Measurements from ENCODE around the gene KCNJ13. TPM values are rescaled to one million over a fixed set of nuclear protein-coding genes. Genes with fewer than 3 reads are reported as not detected.

The KCNJ13 gene
- total RNA-seq, 1 experiment from 2014 or later = not detected

DNA sequence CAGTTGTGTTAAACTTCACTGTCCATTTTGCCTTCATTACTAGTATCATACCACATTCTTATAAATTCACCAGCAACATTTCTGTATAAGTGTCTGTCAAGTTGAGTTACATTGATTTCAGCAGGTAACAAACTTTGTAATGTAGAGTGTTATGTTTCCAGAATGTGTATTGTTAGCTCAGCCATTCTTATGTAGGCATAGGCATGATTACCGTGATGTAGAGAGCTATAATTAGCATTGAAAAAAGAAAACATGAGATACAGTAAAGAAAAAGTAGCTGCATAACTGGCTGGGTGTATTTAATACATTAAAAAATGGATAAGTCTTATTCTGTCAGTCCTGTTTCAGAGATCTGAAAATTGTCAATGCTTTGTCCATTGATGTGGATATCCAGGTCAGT lies 8.5 kb downstream of the KCNJ13 start:
- DNase-seq (ENCODE audit: unreplicated experiment) = no peak
- peaks cover 61% of the 10 kb centered on the region for H3K36me3 Mint-ChIP-seq (ENCODE audit: insufficient read depth, unreplicated experiment)
- BruUV-seq (replicated peaks) = no TSS peak
- intact Hi-C loops (cut with micrococcal nuclease) = no loop called here
- H3K9me3 Mint-ChIP-seq (ENCODE audit: unreplicated experiment) = no peaks in the 10 kb centered on the region
- no peak overlapping the region for H3K4me3 Mint-ChIP-seq (ENCODE audit: unreplicated experiment)
- no peaks in the 10 kb centered on the region for H3K4me1 Mint-ChIP-seq (ENCODE audit: insufficient read depth, unreplicated experiment)
- no peak overlapping the region for H3K27ac Mint-ChIP-seq (ENCODE audit: low read depth, unreplicated experiment)
- ChIA-PET POLR2A (interaction anchor here (1.0 to 1.1 kb wide), 2 partner anchors 16 to 46 kb away, joined by 3 to 4 read pairs; no protein-coding TSS in a partner anchor), CTCF (interaction anchor here (0.5 to 1.5 kb wide), 2 partner anchors 157 to 159 kb away, joined by 3 to 4 read pairs; no protein-coding TSS in a partner anchor)
- TF ChIP-seq, protein P1, sequence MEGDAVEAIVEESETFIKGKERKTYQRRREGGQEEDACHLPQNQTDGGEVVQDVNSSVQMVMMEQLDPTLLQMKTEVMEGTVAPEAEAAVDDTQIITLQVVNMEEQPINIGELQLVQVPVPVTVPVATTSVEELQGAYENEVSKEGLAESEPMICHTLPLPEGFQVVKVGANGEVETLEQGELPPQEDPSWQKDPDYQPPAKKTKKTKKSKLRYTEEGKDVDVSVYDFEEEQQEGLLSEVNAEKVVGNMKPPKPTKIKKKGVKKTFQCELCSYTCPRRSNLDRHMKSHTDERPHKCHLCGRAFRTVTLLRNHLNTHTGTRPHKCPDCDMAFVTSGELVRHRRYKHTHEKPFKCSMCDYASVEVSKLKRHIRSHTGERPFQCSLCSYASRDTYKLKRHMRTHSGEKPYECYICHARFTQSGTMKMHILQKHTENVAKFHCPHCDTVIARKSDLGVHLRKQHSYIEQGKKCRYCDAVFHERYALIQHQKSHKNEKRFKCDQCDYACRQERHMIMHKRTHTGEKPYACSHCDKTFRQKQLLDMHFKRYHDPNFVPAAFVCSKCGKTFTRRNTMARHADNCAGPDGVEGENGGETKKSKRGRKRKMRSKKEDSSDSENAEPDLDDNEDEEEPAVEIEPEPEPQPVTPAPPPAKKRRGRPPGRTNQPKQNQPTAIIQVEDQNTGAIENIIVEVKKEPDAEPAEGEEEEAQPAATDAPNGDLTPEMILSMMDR (IDR thresholded peaks at IDR 0.05; ENCODE audit: unreplicated experiment) = no peak
- H3K27me3 Mint-ChIP-seq (ENCODE audit: insufficient read depth, unreplicated experiment) = no peaks in the 10 kb centered on the region

DNA sequence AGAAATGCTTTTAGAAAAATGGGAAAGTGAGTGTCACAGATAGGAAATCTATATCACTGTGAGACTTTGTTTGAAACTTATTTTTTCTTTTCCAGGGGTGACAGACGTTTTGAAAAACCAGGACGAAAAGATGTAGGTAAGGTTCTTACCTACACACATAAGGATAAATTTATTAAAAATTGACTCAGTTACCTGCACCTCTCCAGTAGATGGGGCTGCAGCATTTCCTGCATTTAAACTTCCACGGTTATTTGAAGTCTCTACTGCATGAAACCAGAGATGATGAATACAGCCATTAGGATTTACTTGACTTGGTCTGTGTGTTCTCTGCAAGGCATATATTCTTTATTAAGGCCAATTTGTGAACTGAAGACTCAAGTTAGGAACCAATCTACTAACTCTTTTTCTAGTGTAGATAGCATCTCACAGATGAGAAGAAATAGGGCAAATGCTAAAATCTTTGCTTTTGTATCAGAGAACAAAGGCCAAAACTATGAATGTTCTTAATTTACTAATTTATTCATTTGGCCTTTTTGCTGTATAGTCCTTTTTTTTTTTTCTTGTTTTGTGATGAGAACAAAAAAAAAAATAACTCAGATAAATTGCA lies 15.0 kb downstream of the KCNJ13 start:
- peak; percentile 54 for DNase-seq (ENCODE audit: unreplicated experiment)
- Mint-ChIP-seq H3K9me3 (ENCODE audit: unreplicated experiment) (no peaks in the 10 kb centered on the region), H3K4me1 (ENCODE audit: insufficient read depth, unreplicated experiment) (no peaks in the 10 kb centered on the region), H3K4me3 (ENCODE audit: unreplicated experiment) (no peak overlapping the region), H3K36me3 (ENCODE audit: insufficient read depth, unreplicated experiment) (peaks cover 60% of the 10 kb centered on the region), H3K27ac (ENCODE audit: low read depth, unreplicated experiment) (no peak overlapping the region), H3K27me3 (ENCODE audit: insufficient read depth, unreplicated experiment) (no peaks in the 10 kb centered on the region)
- no TSS peak for BruUV-seq (replicated peaks)
- TF ChIP-seq, protein P1 (IDR thresholded peaks at IDR 0.05; ENCODE audit: unreplicated experiment) = peak; percentile 38
- ChIA-PET POLR2A (no interaction called here), CTCF (interaction anchor here (0.6 to 0.8 kb wide), 3 partner anchors 10 to 486 kb away, joined by 3 to 4 read pairs (median 4); no protein-coding TSS in a partner anchor)
- intact Hi-C loops (cut with micrococcal nuclease) = loop anchor here (1.0 kb wide), 2 partner anchors 155 to 490 kb away; partner anchors contain the start of gene ATG16L1

- CTCF ChIA-PET = interaction anchor here (0.6 kb wide), 2 partner anchors 296 to 528 kb away, joined by 3 to 4 read pairs; no protein-coding TSS in a partner anchor
- H3K27me3 Mint-ChIP-seq (ENCODE audit: insufficient read depth, unreplicated experiment) = no peaks in the 10 kb centered on the region
- intact Hi-C loops (cut with micrococcal nuclease) = no loop called here
- no peaks in the 10 kb centered on the region for H3K4me1 Mint-ChIP-seq (ENCODE audit: insufficient read depth, unreplicated experiment)
- TF ChIP-seq, protein P1 (IDR thresholded peaks at IDR 0.05; ENCODE audit: unreplicated experiment) = no peak
- peaks cover 50% of the 10 kb centered on the region for H3K36me3 Mint-ChIP-seq (ENCODE audit: insufficient read depth, unreplicated experiment)
- no peak overlapping the region for H3K27ac Mint-ChIP-seq (ENCODE audit: low read depth, unreplicated experiment)
- H3K4me3 Mint-ChIP-seq (ENCODE audit: unreplicated experiment) = no peak overlapping the region
- POLR2A ChIA-PET = interaction anchor here (0.7 kb wide), 1 partner anchor 470 kb away, joined by 5 read pairs; no protein-coding TSS in a partner anchor
- no peak for DNase-seq (ENCODE audit: unreplicated experiment)
- no TSS peak for BruUV-seq (replicated peaks)
- no peaks in the 10 kb centered on the region for H3K9me3 Mint-ChIP-seq (ENCODE audit: unreplicated experiment)
Observed at GRCh38 chr2:232757905-232758304, 18.5 kb downstream of the KCNJ13 start.

DNA sequence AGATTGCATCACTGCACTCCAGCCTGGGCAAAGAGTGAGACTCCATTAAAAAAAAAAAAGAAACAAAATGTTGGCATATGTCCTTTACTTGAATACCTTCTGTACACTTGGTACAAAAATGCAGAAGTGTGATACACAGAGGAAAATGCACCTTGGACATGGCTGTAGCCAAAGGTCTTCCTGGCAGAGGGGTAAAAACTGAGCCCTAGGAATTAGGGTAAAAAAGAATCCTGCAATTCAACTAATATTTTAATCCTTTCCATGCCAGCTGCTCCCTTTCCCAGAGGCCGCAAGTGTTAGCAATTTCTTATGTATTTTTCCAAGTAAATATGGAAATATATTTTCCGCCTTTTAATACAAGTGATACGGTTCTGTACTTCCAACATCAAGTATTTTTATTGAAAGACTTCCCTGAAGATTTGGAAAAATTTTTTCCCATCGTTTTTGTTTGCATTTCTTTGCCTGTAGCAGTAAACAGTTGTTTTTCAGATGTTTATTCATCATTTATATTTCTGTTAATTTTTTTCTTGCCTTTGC lies 26.2 kb downstream of the KCNJ13 start:
- Mint-ChIP-seq H3K27ac (ENCODE audit: low read depth, unreplicated experiment) (peak overlapping the region; percentile 59), H3K36me3 (ENCODE audit: insufficient read depth, unreplicated experiment) (peaks cover 68% of the 10 kb centered on the region), H3K4me1 (ENCODE audit: insufficient read depth, unreplicated experiment) (peaks cover 6% of the 10 kb centered on the region), H3K9me3 (ENCODE audit: unreplicated experiment) (no peaks in the 10 kb centered on the region), H3K27me3 (ENCODE audit: insufficient read depth, unreplicated experiment) (no peaks in the 10 kb centered on the region), H3K4me3 (ENCODE audit: unreplicated experiment) (no peak overlapping the region)
- intact Hi-C loops (cut with micrococcal nuclease) = no loop called here
- ChIA-PET POLR2A (interaction anchor here (0.6 to 0.8 kb wide), 3 partner anchors 9 to 493 kb away, joined by 3 read pairs; no protein-coding TSS in a partner anchor), CTCF (interaction anchor here (0.6 to 0.7 kb wide), 2 partner anchors 60 to 142 kb away, joined by 3 to 4 read pairs; no protein-coding TSS in a partner anchor)
- BruUV-seq (replicated peaks) = TSS peak; percentile 7
- DNase-seq (ENCODE audit: unreplicated experiment) = no peak
- TF ChIP-seq, protein P1 (IDR thresholded peaks at IDR 0.05; ENCODE audit: unreplicated experiment) = no peak
